Amniotic stem cell (primary cell): Measurements from ENCODE around the gene OR6K2.
"Not testable (repeated sequence)": the region's sequence is repeated elsewhere in the genome, so short reads cannot be mapped to it uniquely, and the experiment has no call there.

Experiments
- DNase-seq: peaks from one replicate; lab custom pipeline; 2025; lab: John Stamatoyannopoulos, UW

The OR6K2 gene

GRCh38 chr1:158700552-158700951, at the start of gene OR6K2:
OR6K2 (minus strand) TSS chr1:158700652; CDS start chr1:158700652, 0 bp downstream.
- no peak for DNase-seq

DNA sequence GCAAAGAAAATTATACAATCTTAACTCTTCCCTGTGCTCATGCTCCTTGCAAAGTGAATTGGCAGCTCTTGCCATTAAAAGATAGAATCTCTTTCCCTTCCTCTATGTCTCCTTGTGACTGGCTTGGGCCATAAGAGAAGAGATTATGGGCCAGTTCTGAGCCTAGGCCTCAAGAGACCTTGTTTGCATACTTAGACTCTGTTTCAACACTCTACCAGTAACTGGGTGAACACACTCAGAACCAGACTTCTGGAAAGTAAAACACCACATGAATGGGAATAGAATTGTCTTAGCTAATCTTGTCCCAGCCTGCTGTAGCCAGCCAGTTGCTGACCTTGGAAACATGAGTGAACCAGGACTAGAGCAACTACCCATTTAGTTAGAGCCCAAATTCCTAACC, 35.4 kb upstream of the OR6K2 start:
- DNase-seq, result no peak

- DNase-seq, result no peak
Observed at GRCh38 chr1:158732524-158732923, 32.1 kb upstream of the OR6K2 start.

DNA sequence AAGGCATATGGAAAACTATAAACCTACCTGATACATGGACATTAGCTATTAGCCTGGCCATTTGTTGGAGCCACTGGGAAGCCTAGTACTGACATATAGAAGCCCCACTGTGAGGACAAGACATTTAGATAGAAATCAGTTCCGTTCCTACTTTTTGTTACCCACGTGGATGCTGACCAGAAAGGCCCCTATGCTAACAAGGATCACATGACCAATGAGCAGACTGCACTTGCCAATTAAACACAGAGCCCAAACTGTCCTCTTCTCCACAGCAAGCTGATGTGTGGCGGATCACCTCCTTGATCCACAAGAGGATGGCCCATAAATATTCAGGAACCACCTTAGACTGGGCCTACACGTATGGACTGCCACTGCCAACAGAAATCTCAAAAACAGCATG, 31.3 kb upstream of the OR6K2 start:
- no peak for DNase-seq

DNA sequence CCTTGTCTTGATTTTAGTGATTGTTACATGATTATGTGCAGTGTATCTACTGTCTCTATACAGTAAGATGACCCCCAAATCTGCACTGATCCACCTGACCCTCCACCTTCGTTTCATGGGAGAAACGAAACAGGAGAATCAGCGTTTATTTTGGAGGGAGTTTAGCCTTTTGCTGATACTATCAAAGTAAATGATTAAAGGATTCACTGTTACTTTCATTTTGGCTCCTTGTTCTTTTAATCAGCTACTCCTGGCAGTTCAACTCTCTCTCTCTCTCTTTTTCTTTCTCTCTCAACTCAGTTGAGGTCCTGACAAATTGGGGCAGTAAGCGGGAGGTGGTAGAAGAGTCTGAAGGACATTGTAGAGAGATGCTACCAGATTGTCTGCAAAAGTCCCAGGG, 30.0 kb upstream of the OR6K2 start:
- no peak for DNase-seq

DNA sequence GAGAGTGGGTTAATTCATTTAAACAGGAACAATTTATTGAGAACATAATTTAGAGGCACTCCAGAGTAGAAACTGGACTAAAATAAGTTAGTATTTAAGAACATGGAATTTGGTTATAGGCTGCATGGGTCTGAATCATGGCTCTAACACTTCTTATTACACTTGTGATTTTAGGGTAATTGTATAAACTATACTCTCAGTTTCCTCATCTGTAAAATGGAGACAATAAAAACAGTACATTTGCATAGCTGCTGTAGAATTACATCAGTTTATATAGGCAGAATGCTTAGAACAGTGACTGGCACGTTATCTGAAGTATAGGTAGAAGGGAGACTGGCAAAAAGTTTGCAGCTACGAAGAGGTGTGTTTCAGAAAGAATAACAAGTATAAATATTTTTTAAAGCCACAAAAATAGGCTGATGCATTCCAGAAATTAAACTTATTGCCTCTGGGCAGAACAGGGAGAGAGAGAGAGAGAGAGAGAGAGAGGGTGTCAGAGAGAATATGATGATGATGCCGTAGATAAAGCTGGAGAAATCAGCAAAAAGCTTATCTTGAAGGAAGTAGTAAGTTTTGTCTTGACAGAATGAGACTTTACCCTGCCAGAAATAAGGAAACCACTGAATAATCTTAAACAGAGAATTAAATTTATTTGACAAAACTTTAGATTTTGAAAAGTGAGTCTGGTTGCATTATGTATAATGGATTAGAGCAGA, 28.2 kb upstream of the OR6K2 start:
- DNase-seq, result no peak

GRCh38 chr1:158724442-158724841, 24.0 kb upstream of the OR6K2 start:
- no peak for DNase-seq

- DNase-seq, result no peak
Observed at GRCh38 chr1:158720620-158721019, 20.2 kb upstream of the OR6K2 start, which contains the start of gene OR6K3. OR6K3 (minus strand) TSS chr1:158720720; CDS start chr1:158718115, 2,605 bp downstream.

DNA sequence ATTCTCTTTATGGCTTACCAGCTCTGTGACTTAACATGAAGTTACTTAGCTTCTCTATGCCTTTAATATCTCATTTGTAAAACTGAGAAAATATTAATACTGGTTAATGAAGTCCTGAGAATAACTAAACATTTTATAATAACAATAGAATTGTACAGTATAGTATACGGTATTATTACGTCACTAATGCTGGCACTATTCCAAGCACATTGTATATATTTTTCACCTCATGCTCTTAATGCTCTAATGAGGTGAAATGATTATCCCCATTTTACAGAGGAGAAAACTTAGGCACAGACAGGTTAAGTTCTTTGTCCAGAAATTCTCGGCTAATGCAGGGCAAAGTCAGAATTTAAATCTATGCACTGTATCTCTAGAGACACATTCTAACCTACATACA, 19.2 kb upstream of the OR6K2 start:
- no peak for DNase-seq

DNA sequence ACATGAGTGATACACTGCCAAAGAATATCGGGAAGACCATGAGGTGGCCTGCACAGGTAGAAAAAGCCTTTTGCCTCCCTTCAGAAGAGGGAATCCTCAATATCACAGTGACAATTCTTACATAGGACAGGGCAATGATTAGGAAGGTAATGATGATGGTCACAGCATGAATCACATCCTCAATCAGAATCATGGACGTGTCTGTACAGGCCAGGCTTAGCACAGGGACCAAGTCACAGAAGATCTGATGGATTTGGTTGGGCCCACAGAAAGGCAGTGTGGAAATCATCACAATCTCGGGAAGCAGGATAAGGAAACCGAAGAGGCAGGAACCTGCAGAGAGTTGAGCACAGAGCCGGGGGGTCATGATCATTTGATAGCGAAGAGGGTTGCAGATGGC, 16.9 kb upstream of the OR6K2 start:
- no peak for DNase-seq

GRCh38 chr1:158716335-158716734, 15.9 kb upstream of the OR6K2 start:
- DNase-seq, result no peak

- DNase-seq, result no peak
Observed at GRCh38 chr1:158714754-158715153, 14.3 kb upstream of the OR6K2 start.

DNA sequence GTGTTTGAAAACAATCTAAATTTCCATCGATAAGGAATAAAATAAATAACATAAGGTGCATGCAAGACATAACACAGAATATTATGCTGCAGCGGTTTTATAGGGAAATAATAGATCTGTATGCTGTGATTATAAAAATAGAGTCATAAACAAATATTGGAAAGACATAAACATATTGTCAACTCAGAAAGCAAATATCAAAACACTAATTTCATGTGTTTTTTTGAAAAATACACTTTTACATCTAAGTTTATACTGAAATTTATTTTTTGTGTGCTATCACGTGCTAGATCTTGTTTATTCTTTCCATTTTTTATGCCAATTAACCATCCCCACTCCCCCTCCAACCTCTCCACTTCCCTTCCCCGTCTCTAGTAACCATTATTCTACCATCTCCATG, 10.6 kb upstream of the OR6K2 start:
- no peak for DNase-seq

DNA sequence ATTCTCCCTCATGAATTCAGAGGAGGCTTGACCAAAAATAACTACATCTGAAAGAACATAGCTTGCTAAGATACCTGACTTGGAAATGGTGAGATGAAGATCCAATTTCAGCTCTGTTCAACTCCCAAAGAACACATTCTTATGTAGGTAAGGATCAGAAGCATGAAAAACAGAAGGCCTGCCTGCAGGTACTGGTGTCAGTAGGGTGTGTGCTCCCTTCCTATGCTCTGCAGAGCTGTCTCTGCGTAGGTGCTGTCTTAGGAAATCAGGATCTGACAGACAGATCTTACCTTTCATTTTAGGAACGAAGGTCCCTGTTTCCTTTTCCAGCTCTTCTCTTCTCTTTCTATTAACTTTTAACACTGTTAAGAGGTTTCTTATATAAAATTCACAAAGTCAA, 5.6 kb upstream of the OR6K2 start:
- no peak for DNase-seq

DNA sequence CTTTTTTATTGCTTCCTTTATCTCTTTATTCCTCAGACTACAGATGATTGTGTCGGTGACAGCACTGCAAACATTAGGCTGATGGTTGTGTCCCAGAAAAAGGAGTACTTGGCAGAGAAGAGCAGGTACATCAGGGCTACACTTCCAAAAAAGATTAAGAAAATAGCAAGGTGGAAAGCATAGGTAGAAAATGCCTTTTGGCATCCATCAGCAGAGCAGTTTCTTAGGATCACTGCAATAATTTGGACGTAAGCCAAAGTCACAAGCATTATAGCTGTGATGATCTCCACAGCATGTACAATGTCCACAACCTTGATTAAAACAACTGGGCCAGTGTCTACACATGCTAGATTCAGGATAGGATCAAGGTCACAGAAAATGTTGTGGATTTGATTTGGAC, 5.9 kb downstream of the OR6K2 start:
- DNase-seq, result no peak

- no peak for DNase-seq
Observed at GRCh38 chr1:158692356-158692755, 8.1 kb downstream of the OR6K2 start.

DNA sequence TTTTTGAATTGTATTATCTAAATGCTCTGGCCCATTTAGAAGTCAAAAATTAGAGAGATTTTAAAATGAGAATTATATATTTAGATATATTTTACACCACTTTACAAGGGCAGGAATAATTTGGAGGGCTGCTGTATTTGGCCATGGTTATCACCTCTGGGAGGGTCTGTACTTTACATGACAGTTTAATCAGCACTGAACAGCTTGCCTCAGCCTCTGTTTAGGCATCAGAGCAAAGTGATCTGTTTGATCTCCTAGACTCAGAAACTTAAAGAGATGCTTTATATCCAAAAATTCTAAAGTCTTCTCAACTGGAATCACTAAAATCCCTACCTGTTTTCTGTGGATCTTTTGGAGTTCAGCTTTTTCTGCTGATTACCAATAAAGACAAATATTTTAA, 8.5 kb downstream of the OR6K2 start:
- DNase-seq, result no peak

GRCh38 chr1:158691149-158691548, 9.3 kb downstream of the OR6K2 start:
- DNase-seq, result not testable (repeated sequence)

DNA sequence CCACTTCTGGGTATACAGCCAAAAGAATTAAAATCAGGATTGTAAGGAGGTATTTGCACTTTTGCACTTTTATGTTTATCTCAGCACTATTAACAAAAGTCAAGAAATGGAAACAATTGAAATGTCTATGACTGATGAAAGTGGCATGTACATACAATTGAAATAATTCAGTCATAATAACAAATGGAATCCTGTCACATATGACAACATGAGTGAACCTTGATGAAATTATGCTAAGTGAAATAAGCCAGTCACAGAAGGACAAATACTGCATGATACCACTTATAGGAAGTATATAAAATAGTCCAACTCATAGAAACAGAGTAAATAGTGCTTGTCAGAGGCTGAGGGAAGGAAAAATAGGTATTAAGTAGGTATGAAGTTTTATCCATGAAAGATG, 10.6 kb downstream of the OR6K2 start:
- no peak for DNase-seq

DNA sequence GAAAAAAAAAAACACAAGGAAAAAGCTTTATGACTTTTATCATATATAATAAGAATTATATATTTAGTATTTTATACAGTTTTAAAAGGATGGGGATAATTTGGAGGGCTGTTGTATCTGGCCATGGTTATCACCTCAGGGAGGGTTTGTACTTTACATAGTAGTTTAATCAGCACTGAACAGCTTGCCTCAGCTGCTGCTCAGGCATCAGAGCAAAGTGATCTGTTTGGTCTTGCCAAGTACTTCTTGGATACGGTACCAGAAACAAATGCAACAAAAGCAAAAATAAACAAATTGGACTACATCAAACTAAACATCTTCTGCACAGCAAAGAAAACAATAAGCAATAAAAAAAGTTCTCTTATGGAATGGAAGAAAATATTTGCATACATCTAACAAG, 11.3 kb downstream of the OR6K2 start:
- DNase-seq, result no peak

DNA sequence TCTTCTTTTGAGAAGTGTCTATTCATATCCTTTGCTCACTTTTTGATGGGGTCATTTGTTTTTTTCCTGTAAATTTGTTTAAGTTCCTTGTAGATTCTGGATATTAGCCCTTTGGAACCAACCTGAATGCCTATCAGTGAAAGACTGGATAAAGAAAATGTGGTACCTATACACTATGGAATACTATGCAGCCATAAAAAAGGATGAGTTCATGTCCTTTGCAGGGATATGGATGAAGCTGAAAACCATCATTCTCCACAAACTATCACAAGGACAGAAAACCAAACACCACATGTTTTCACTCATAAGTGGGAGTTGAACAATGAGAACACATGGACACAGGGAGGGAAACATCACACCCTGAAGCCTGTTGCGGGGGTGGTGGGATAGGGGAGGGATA, 12.1 kb downstream of the OR6K2 start:
- DNase-seq, result not testable (repeated sequence)

DNA sequence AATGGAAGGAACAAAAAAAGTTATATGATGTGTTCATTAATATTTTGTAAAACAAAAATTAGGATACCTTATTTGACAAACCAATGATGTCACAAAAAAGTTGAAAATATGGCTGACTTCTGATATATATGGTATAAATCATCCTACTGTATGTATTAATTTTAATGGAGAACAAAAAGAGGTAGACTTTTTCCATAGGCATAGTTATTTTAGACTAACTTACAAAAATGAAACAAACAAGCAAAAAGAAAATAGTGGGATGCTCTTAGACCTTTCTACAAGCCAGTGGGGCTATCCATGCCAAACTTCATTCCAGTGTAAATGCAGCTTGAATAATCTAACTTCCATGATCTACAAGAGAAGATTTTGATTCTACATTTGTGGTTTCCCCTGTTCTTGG, 13.4 kb downstream of the OR6K2 start:
- DNase-seq, result no peak

DNA sequence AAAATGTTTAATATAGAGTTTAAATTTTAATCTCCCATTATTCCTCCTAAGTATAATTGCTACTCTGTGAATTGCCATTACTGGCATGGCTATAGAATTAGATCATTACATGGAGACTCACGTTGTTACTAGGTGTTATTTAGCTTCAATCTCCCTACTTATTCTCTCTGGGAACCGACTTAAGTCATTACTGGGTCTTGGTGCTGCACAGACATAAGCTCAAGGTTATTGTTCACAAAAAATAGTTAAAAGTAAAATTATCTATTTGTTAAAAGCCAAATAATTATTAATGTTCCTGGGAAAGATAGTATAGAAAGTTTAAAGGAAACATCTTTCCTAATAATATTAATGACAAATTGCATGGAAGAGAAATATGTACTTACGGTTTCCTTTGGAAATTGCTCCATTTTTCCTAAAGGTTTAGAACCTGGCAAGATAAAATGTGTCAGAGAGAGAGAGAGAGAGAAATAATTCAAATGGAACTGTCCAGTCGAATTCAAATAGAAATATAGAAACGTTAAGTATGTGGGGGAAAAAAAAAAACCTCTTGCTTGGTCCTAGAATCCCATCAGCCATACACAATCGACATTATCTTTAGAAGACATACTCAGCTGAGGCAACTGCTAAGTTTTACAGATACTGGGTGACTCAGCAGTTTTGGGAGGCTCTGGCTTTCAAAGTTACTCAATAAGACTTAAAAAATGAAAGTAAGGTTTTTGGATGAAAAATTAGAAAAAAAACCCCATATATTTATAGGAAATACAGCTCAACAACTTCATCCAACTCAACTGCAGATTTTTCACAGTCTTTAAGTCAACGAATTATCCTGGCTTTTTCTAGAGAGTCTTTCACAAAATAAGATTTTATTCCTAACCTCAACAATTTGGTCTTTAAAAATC, 14.1 kb downstream of the OR6K2 start, which contains the start of gene SPTA1:
SPTA1 (minus strand) TSS at position 605 of the 899 bp plus-strand sequence; CDS start at position 407, 198 bp downstream.
- no peak for DNase-seq
